Fibroblast of the aortic adventitia (primary cell): Measurements from ENCODE around the gene EPHB1. TPM values are rescaled to one million over a fixed set of nuclear protein-coding genes. Genes with fewer than 3 reads are reported as not detected.

Source experiments
- DNase-seq: peaks from one replicate; pipeline ENCODE4 v3.0.0-alpha.2; 2010; ENCODE audit warnings: low read depth
- H3K4me3 ChIP-seq: 2 replicates; pipeline ENCODE4 v1.5.1; 2011; ENCODE audit warnings: low read depth, mild to moderate bottlenecking, control low read depth, low read length, moderate library complexity
- total RNA-seq: library from RNA; depleted of rRNA; stranded (reverse); fragments of >200 nt; gene quantifications from 2 replicates; pipeline ENCODE4 v1.2.3, GENCODE V29; 2012; ENCODE audit warnings: low replicate concordance
- TF ChIP-seq, protein P1 (sequence below): IDR thresholded peaks from 2 replicates; pipeline ENCODE4 v1.5.1; 2011; ENCODE audit warnings: mild to moderate bottlenecking, low read length, control low read depth, inconsistent platforms; ENCODE audit not compliant: insufficient read depth

Gene EPHB1
- total RNA-seq, 1 donor = 1.2 TPM

DNA sequence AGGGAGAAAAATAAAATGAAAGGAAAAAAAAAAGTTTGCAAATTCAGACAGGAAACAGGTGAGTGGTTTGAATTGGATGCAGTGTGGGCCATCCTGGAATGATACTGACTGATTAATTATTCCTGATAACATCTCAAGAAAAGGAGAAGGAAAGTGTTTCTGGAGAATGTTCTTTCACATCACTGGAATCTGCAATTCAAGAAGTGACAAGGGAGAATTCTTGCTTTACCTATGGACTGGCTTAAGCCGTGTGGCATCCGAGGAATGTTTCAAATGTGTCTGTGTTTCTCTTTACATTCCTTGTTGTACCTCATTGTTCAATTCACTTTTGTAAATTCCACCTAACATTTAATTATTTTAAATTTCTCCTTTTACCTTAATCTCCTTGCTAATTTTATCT, 465.0 kb downstream of the EPHB1 start:
- no peak for DNase-seq

DNA sequence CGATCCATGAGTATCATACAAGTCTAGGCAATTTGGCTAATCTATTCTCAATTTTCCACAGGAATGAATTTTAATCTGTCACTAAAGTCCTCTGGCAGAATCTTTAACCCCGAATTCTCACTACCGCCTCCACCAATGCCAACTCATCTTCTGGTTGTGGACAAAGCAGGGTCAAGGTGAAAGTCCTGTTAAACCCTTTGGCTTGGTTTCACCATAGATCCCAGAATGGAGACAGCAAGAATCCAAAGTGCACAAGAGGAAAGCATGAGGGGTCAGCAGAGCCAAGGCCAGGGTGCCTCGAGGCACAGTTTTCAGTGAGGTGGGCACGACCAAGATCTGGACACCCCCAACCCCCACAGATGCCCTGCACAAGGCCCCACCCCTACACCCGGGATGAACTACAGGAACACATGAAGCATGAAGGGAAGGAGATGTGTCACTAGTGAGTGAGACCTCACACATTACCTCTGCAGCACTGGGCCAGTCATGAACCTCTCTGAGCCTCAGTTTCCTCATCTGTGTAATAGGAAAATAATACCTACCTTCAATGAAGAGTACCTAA, 466.2 kb downstream of the EPHB1 start:
- TF ChIP-seq, protein P1, sequence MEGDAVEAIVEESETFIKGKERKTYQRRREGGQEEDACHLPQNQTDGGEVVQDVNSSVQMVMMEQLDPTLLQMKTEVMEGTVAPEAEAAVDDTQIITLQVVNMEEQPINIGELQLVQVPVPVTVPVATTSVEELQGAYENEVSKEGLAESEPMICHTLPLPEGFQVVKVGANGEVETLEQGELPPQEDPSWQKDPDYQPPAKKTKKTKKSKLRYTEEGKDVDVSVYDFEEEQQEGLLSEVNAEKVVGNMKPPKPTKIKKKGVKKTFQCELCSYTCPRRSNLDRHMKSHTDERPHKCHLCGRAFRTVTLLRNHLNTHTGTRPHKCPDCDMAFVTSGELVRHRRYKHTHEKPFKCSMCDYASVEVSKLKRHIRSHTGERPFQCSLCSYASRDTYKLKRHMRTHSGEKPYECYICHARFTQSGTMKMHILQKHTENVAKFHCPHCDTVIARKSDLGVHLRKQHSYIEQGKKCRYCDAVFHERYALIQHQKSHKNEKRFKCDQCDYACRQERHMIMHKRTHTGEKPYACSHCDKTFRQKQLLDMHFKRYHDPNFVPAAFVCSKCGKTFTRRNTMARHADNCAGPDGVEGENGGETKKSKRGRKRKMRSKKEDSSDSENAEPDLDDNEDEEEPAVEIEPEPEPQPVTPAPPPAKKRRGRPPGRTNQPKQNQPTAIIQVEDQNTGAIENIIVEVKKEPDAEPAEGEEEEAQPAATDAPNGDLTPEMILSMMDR = no peak
- no peak overlapping the region for H3K4me3 ChIP-seq
- DNase-seq = no peak

More for the DNA sequence above, 465.0 kb downstream of the EPHB1 start:
- H3K4me3 ChIP-seq = no peak overlapping the region
- TF ChIP-seq, protein P1 = no peak

DNA sequence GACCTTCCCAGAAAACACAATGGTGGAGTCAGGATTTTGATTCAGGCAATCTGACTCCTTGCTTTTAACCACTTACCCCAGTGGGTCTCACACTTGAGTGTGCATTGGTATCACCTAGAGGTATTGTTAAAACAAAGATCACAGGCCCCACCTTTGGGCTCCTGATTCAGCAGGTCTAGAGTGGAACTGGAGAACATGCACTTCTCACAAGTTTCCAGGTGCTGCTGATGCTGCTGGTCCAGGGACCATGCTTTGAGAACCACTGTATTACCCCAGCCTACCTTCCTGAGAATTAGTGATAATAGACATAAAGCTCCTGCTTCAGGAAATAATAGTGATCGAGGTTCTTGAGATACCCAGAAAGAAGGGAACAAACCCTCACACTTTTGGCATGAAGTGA, 466.9 kb downstream of the EPHB1 start:
- no peak for DNase-seq
- no peak overlapping the region for H3K4me3 ChIP-seq
- TF ChIP-seq, protein P1 = no peak

DNA sequence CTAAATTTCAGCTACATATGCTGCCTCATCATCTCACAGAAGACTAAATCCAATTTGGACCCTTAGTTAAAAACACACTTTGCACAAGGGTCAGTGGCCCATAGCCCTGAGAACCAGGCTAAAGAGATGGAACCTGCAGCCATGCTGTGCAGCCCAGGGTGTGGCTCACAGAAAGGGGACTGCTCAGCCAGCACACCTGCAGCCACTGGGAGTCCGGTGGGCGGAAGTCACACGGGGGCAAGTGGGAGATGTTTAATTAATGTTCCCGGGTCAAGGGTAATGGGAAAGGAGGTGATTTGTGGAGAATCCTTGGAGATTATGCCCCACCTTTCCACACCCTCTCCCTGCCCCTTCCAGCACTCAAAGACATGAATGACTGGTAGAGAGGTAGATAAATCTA, 467.4 kb downstream of the EPHB1 start:
- H3K4me3 ChIP-seq = no peak overlapping the region
- DNase-seq = no peak
- TF ChIP-seq, protein P1 = no peak

DNA sequence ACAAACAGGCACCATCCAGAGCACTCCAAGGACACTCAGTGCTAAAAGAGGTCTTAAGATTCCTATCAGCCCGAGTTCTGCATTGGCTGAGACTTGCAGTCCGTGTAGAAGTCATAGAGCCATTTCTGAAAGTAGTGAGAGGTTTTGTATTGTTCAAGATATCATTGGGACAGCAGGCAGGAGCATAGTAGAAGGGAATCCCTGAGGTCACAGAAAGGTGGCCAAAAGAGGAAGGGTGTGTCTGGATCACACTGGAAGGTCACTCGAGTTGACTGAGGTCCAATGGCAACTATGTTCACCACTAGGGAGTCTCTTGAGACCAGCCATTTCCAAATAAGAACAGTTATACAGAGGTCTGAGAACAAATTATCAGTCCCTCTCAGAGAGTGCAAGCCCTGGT, 468.3 kb downstream of the EPHB1 start:
- TF ChIP-seq, protein P1 = no peak
- H3K4me3 ChIP-seq = no peak overlapping the region
- no peak for DNase-seq

DNA sequence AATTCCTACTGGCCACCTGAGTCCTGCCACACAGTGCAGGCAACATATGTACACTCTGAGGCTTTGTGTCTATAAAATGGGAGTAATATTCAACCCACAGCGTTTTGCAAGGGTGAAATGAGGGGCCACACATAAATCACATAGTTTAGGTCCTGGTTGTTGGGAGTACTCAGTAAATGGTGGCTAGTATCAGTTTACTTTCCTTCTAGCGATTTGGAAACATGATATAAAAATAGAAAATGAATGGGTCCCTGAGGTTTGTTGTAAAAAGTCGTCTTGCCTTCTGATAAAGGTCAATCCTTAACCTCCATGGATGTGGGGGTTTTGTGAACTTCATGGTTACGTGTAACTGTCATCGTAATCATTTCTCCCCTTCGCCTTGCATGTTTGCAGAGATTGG, 472.4 kb downstream of the EPHB1 start:
- no peak for DNase-seq
- H3K4me3 ChIP-seq = no peak overlapping the region
- TF ChIP-seq, protein P1 = no peak

DNA sequence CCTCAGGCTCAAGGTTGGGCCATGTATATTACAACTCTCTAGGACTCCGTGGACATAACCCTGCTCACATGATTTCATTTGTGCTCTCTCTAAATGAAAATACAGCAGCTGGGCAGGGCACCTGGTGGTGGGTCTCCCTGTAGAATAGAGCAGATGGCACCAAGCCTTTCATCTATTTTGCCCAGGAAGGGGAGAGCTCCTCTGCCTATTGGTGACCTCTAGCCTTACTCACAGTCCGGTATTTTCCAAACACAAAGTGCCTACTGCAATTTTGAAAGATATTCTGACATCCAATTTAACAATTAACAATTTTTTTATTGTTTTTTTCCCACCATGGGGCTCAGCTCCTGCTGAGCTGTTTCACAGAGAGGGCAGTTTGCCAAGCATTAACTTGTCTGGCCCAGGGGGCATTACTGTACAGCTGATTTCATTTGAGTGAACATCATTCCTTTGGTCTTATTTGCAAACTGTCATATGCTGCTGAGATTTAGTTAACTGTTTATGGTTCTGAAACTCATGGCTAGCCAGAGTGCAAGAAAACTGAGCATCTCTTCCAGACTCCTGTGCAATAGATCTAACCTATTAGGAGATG, 474.0 kb downstream of the EPHB1 start:
- TF ChIP-seq, protein P1 = no peak
- no peak for DNase-seq
- no peak overlapping the region for H3K4me3 ChIP-seq
